Stomach (tissue), 9 donors: ENCODE data around the gene SIPA1L2. TPM values are rescaled to one million over a fixed set of nuclear protein-coding genes. Genes with fewer than 3 reads are reported as not detected.

Experiments
- DNase-seq, 2 donors: peaks; one replicate each; pipeline versions ENCODE4 v3.0.0 to v3.0.0-alpha.2; 2013 to 2019
- H3K27ac ChIP-seq, 5 donors: fragments of 200-600 bp in 4 of 5; sonication (generic) in 4 of 5; one replicate each; pipeline ENCODE4 v1.5.1; 2013 to 2019; ENCODE audit warnings: mild to moderate bottlenecking in 1 of 5, moderate library complexity in 1 of 5
- H3K27me3 ChIP-seq, 3 donors: fragments of 200-600 bp; sonication (generic); one replicate each; pipeline ENCODE4 v1.5.1; 2017 to 2019; ENCODE audit warnings: mixed run types in 1 of 3
- H3K36me3 ChIP-seq, 4 donors: fragments of 200-600 bp; sonication (generic); 1 replicate in 3 of 4; 2 replicates in 1 of 4; pipeline ENCODE4 v1.5.1; 2016 to 2019
- H3K4me1 ChIP-seq, 4 donors: fragments of 200-600 bp; sonication (generic); one replicate each; pipeline ENCODE4 v1.5.1; 2016 to 2019
- H3K4me3 ChIP-seq, 4 donors: fragments of 200-600 bp; sonication (generic) in 3 of 4; one replicate each; pipeline ENCODE4 v1.5.1; 2016 to 2019; ENCODE audit warnings: mild to moderate bottlenecking in 1 of 4
- H3K9me3 ChIP-seq, 4 donors: fragments of 200-600 bp; sonication (generic); one replicate each; pipeline ENCODE4 v1.5.1; 2016 to 2019
- CTCF ChIP-seq, 7 experiments: fragments of 450-650 bp in 4 of 7; fragments of 200-600 bp in 3 of 7; sonication (generic) in 3 of 7; IDR thresholded peaks; one replicate each; pipeline ENCODE4 v1.5.1; 2016 to 2019; ENCODE audit warnings: antibody characterized with exemption in 7 of 7, control low read depth in 2 of 7, mild to moderate bottlenecking in 1 of 7
- EP300 ChIP-seq: sonication (generic); formaldehyde crosslinking; IDR thresholded peaks from one replicate; pipeline ENCODE4 v1.6.1; 2017; ENCODE audit warnings: antibody characterized with exemption
- POLR2A ChIP-seq, 4 donors: fragments of 450-650 bp; IDR thresholded peaks; one replicate each; pipeline ENCODE4 v1.6.1; 2016; ENCODE audit warnings: antibody characterized with exemption in 4 of 4, control low read depth in 2 of 4, mild to moderate bottlenecking in 1 of 4, moderate library complexity in 1 of 4
- POLR2AphosphoS5 ChIP-seq, 3 donors: sonication (generic); formaldehyde crosslinking; IDR thresholded peaks; one replicate each; pipeline ENCODE4 v1.6.1; 2016; ENCODE audit warnings: antibody characterized with exemption in 3 of 3
- WGBS, 5 donors: extraction: QIAGEN DNeasy Blood & Tissue Kit in 3 of 5; methylation state at CpG; one replicate each; pipeline versions ENCODE4 v1.1.5 to v1.1.7; 2013 to 2018; 5-methylcytosine and 5-hydroxymethylcytosine counted together
- intact Hi-C: fragments of 100-400 bp; cut with DNase I; formaldehyde crosslinking; loops from one replicate; pipeline ENCODE4 v1.15.1; 2023; ENCODE audit warnings: low total_unique reads
- polyA plus RNA-seq, 3 donors: library from polyadenylated mRNA; stranded (reverse); fragments of 200-250 nt; gene quantifications; one replicate each; pipeline ENCODE4 v1.2.3, GENCODE V29; 2013
- total RNA-seq, 5 donors: library from RNA; depleted of rRNA; stranded (reverse); fragments of >200 nt; gene quantifications; one replicate each; pipeline versions ENCODE4 v1.1.0 to v1.2.3, GENCODE V29; 2014 to 2016
- donor health status: healthy with polysubstance abuse.
- donor health status: Bipolar disorder and iron deficiency.
- donor health status: healthy.

Gene SIPA1L2
- total and polyA plus RNA-seq, 8 donors: 2.5 to 240 (median 10.3) TPM

GRCh38 chr1:232658386-232658785, 28.5 kb upstream of the SIPA1L2 start:
- peaks cover 0 to 6% (median 2%) of the 10 kb centered on the region in 4 donors for H3K4me1 ChIP-seq
- H3K36me3 ChIP-seq: no peaks in the 10 kb centered on the region
- WGBS, 5 donors: 65 to 83% (median 73%) methylated on average over 2 of the region's 2 CpGs
- intact Hi-C loops: no loop called here
- H3K4me3 ChIP-seq: no peak overlapping the region
- DNase-seq: no peak
- peaks cover 0 to 6% (median 0%) of the 10 kb centered on the region in 3 donors for H3K27me3 ChIP-seq
- TF ChIP-seq POLR2A (IDR thresholded peaks at IDR 0.05) (no peak), EP300 (no peak), CTCF (IDR thresholded peaks at IDR 0.05) (no peak), POLR2AphosphoS5 (IDR thresholded peaks at IDR 0.05) (no peak)
- H3K9me3 ChIP-seq: no peaks in the 10 kb centered on the region
- H3K27ac ChIP-seq: no peak overlapping the region

GRCh38 chr1:232657426-232658005, 27.6 kb upstream of the SIPA1L2 start:
- Histone ChIP-seq H3K4me3 (no peak overlapping the region), H3K27me3 (peaks cover 0 to 6% (median 0%) of the 10 kb centered on the region in 3 donors), H3K4me1 (peaks cover 0 to 6% (median 2%) of the 10 kb centered on the region in 4 donors), H3K36me3 (no peaks in the 10 kb centered on the region), H3K27ac (no peak overlapping the region), H3K9me3 (no peaks in the 10 kb centered on the region)
- WGBS, 5 donors: 74 to 95% (median 84%) methylated on average over 3 of the region's 3 CpGs
- intact Hi-C loops: no loop called here
- no peak for DNase-seq
- TF ChIP-seq POLR2AphosphoS5 (IDR thresholded peaks at IDR 0.05) (no peak), CTCF (IDR thresholded peaks at IDR 0.05) (no peak), EP300 (no peak), POLR2A (IDR thresholded peaks at IDR 0.05) (no peak)

- no peaks in the 10 kb centered on the region for H3K36me3 ChIP-seq
- H3K4me1 ChIP-seq: peaks cover 0 to 6% (median 2%) of the 10 kb centered on the region in 4 donors
- intact Hi-C loops: no loop called here
- H3K4me3 ChIP-seq: no peak overlapping the region
- H3K9me3 ChIP-seq: no peaks in the 10 kb centered on the region
- TF ChIP-seq POLR2AphosphoS5 (IDR thresholded peaks at IDR 0.05): no peak
- TF ChIP-seq EP300: no peak
- TF ChIP-seq POLR2A (IDR thresholded peaks at IDR 0.05): no peak
- no peak for TF ChIP-seq CTCF (IDR thresholded peaks at IDR 0.05)
- DNase-seq: no peak
- 78 to 91% (median 85%) methylated on average over 4 of the region's 4 CpGs for WGBS, 5 donors
- peaks cover 0 to 6% (median 0%) of the 10 kb centered on the region in 3 donors for H3K27me3 ChIP-seq
- H3K27ac ChIP-seq: no peak overlapping the region
These were observed 25.8 kb upstream of the SIPA1L2 start for GRCh38 chr1:232655746-232656085.

- H3K9me3 ChIP-seq: peaks cover 0 to under 1% (median 0%) of the 10 kb centered on the region in 4 donors
- H3K4me3 ChIP-seq: no peak overlapping the region
- TF ChIP-seq CTCF (IDR thresholded peaks at IDR 0.05) (no peak), POLR2A (IDR thresholded peaks at IDR 0.05) (no peak), POLR2AphosphoS5 (IDR thresholded peaks at IDR 0.05) (no peak), EP300 (no peak)
- no peak overlapping the region for H3K27ac ChIP-seq
- H3K36me3 ChIP-seq: no peaks in the 10 kb centered on the region
- H3K27me3 ChIP-seq: peaks cover 0 to 6% (median 0%) of the 10 kb centered on the region in 3 donors
- intact Hi-C loops: no loop called here
- WGBS, 5 donors: 51 to 71% (median 57%) methylated on average over 5 of the region's 5 CpGs
- peak in 1 of 2 donors; percentile 53 for DNase-seq
- peaks cover 0 to 6% (median 2%) of the 10 kb centered on the region in 4 donors for H3K4me1 ChIP-seq
These were observed 25.3 kb upstream of the SIPA1L2 start for GRCh38 chr1:232655028-232655745.
